HepG2 (cell line): ENCODE measurements around the gene LUZP1. TPM values are rescaled to one million over a fixed set of nuclear protein-coding genes. Genes with fewer than 3 reads are reported as not detected.
A peak's percentile ranks its signal among the peaks of the same experiment; 100 is the strongest.

Experiments
- ATAC-seq: fragments of 200-7000 bp; cut with Tn5 transposase; 3 replicates; pipeline ENCODE4 v1.9.1; 2020; ENCODE audit warnings: mild to moderate bottlenecking, moderate library complexity
- BruUV-seq: library from RNA; stranded (reverse); fragments of 400-500 nt; replicated peaks from 2 replicates; lab custom pipeline; 2021; lab: Mats Ljungman, UMichigan
- CTCF ChIA-PET: fragments of 300-600 bp; formaldehyde crosslinking; extraction: SDS; loops from one replicate; lab custom pipeline; 2021; ENCODE audit warnings: low total read pairs, inconsistent platforms, low intra/inter-chr PET ratio; lab: Yijun Ruan, JAX
- POLR2A ChIA-PET: fragments of 350-600 bp; sonication (Branson Sonifier 250); formaldehyde crosslinking; loops from one replicate; lab custom pipeline; 2020; ENCODE audit warnings: antibody characterized with exemption, inconsistent platforms; lab: Yijun Ruan, JAX
- DNase-seq: peaks from one replicate; pipeline ENCODE4 v3.0.0-alpha.2; 2015; ENCODE audit warnings: low spot score
- FAIRE-seq: peaks from 3 replicates; lab custom pipeline; 2011; peaks lifted over from hg19 to GRCh38; lab: Jason Lieb, UNC
- H2AFZ ChIP-seq: one replicate; pipeline ENCODE4 v1.6.1; 2011; ENCODE audit warnings: low read length, inconsistent platforms
- H3K27ac ChIP-seq: fragments of 300-600 bp; 3 replicates; pipeline ENCODE4 v1.8.0; 2011; ENCODE audit warnings: mixed run types, mild to moderate bottlenecking, mixed read lengths, low read length, inconsistent platforms; ENCODE audit not compliant: insufficient read depth; ENCODE audit errors: extremely low read length
- H3K27me3 ChIP-seq, 2 experiments: fragments of 200-600 bp in 1 of 2; 2 replicates in 1 of 2; 3 replicates in 1 of 2; pipeline versions ENCODE4 v1.6.0 to v1.8.0; 2011; ENCODE audit warnings: low read length in 2 of 2, mild to moderate bottlenecking in 2 of 2, moderate library complexity in 2 of 2, inconsistent platforms in 1 of 2; ENCODE audit not compliant: insufficient read depth in 2 of 2, control insufficient read depth in 1 of 2
- H3K36me3 ChIP-seq, 2 experiments: fragments of 200-600 bp in 1 of 2; replicated peaks in 1 of 2; 2 replicates in 1 of 2; 3 replicates in 1 of 2; pipeline versions ENCODE4 v1.5.1 to v1.8.0; 2011; ENCODE audit warnings: low read length in 2 of 2, inconsistent platforms in 1 of 2; ENCODE audit not compliant: insufficient read depth in 2 of 2, control insufficient read depth in 1 of 2
- H3K4me1 ChIP-seq: 2 replicates; pipeline ENCODE4 v1.5.1; 2012; ENCODE audit warnings: low read length, inconsistent platforms; ENCODE audit not compliant: insufficient read depth
- H3K4me2 ChIP-seq: 2 replicates; pipeline ENCODE4 v1.6.0; 2011; ENCODE audit warnings: low read depth, low read length, inconsistent platforms
- H3K4me3 ChIP-seq, 3 experiments: fragments of 200-600 bp in 1 of 3; sonication (generic), shearing (Covaris generic) in 1 of 3; replicated peaks in 1 of 3; 2 replicates each; pipeline ENCODE4 v1.5.1; 2011 to 2016; ENCODE audit warnings: low read length in 3 of 3, inconsistent platforms in 2 of 3, low read depth in 2 of 3, mild to moderate bottlenecking in 2 of 3, control low read depth in 1 of 3, mixed read lengths in 1 of 3; ENCODE audit not compliant: insufficient read depth in 1 of 3
- H3K79me2 ChIP-seq: one replicate; pipeline ENCODE4 v1.6.1; 2011; ENCODE audit warnings: low read length, inconsistent platforms; ENCODE audit not compliant: insufficient read depth
- H3K9ac ChIP-seq: 2 replicates; pipeline ENCODE4 v1.6.0; 2011; ENCODE audit warnings: mild to moderate bottlenecking, low read depth, low read length, inconsistent platforms; ENCODE audit not compliant: insufficient read depth
- H3K9me3 ChIP-seq: 2 replicates; pipeline ENCODE4 v1.5.1; 2012; ENCODE audit warnings: mild to moderate bottlenecking, low read length
- H4K20me1 ChIP-seq: 2 replicates; pipeline ENCODE4 v1.6.0; 2011; ENCODE audit warnings: inconsistent platforms, mild to moderate bottlenecking, low read length, moderate library complexity; ENCODE audit not compliant: insufficient read depth
- ARID5B ChIP-seq: IDR thresholded peaks from 2 replicates; pipeline ENCODE4 v1.4.0; 2020; ENCODE audit warnings: mild to moderate bottlenecking, missing genetic modification reagents
- CEBPB ChIP-seq: IDR thresholded peaks from 2 replicates; pipeline ENCODE4 v1.6.1; 2011; ENCODE audit warnings: low read depth, low read length, improper control_type of control experiment, borderline replicate concordance
- ERF ChIP-seq: IDR thresholded peaks from 2 replicates; pipeline ENCODE4 v1.6.1; 2018; ENCODE audit warnings: missing biosample characterization, missing genetic modification reagents
- HNF4A ChIP-seq: sonication (generic); formaldehyde crosslinking; IDR thresholded peaks from 2 replicates; pipeline ENCODE4 v1.4.0; 2020; ENCODE audit warnings: missing genetic modification reagents
- KDM4B ChIP-seq: sonication (generic); formaldehyde crosslinking; IDR thresholded peaks from 2 replicates; pipeline ENCODE4 v1.4.0; 2020; ENCODE audit warnings: missing genetic modification reagents
- MYC ChIP-seq: sonication (generic); formaldehyde crosslinking; IDR thresholded peaks from 2 replicates; pipeline ENCODE4 v1.9.0; 2021; ENCODE audit warnings: missing genetic modification reagents, borderline replicate concordance
- SAP130 ChIP-seq: IDR thresholded peaks from 2 replicates; pipeline ENCODE4 v1.6.1; 2016; ENCODE audit warnings: low read depth
- SIX1 ChIP-seq: sonication (generic); formaldehyde crosslinking; IDR thresholded peaks from 2 replicates; pipeline ENCODE4 v1.4.0; 2020; ENCODE audit warnings: missing genetic modification reagents, borderline replicate concordance
- SOX5 ChIP-seq: IDR thresholded peaks from 2 replicates; pipeline ENCODE4 v1.6.1; 2016; ENCODE audit warnings: borderline replicate concordance
- TEAD3 ChIP-seq: optimal IDR thresholded peaks from 2 replicates; pipeline ENCODE3; 2016; ENCODE audit warnings: borderline replicate concordance
- ZFAT ChIP-seq: sonication (generic); formaldehyde crosslinking; conservative IDR thresholded peaks from 2 replicates; pipeline ENCODE4 v1.8.1; 2023; ENCODE audit warnings: missing genetic modification reagents, inconsistent platforms
- ZMYM3 ChIP-seq: sonication (generic); formaldehyde crosslinking; IDR thresholded peaks from 2 replicates; pipeline ENCODE4 v1.5.1; 2020; ENCODE audit warnings: mild to moderate bottlenecking, missing genetic modification reagents
- ZNF275 ChIP-seq: sonication (generic); formaldehyde crosslinking; IDR thresholded peaks from 2 replicates; pipeline ENCODE4 v1.8.0; 2022; ENCODE audit warnings: missing genetic modification reagents, mild to moderate bottlenecking, inconsistent platforms, borderline replicate concordance
- WGBS: methylation state at CpG from one replicate; pipeline ENCODE4 v1.1.6; 2017; ENCODE audit warnings: low lambda C conversion rate; 5-methylcytosine and 5-hydroxymethylcytosine counted together
- in situ Hi-C: cut with HindIII; loops from 2 replicates; pipeline ENCODE4 v1.10.0; 2017; ENCODE audit warnings: low pct_unique_long_range_greater_than_20kb; ENCODE audit not compliant: extremely low pct_ligation_motif_present
- intact Hi-C: fragments of 100-400 bp; cut with micrococcal nuclease; formaldehyde crosslinking; loops from one replicate; pipeline ENCODE4 v1.10.0; 2022; ENCODE audit not compliant: unreplicated experiment
- polyA plus RNA-seq, 8 experiments: library from polyadenylated mRNA; depleted of rRNA in 3 of 8; stranded (reverse) in 7 of 8; unstranded in 1 of 8; fragments of >200 nt; fragmentation: Illumina TruSeq in 4 of 8; extraction: Trizol in 4 of 8; gene quantifications; 2 replicates each; pipeline versions ENCODE4 v1.2.1 to v1.2.3, GENCODE V29; 2011 to 2016; ENCODE audit warnings: low read depth in 4 of 8, missing spikeins in 1 of 8, mixed read lengths in 1 of 8; ENCODE audit not compliant: insufficient read depth in 1 of 8
- total RNA-seq, 5 experiments: library from RNA; depleted of rRNA; stranded (reverse); fragments of >200 nt; fragmentation: Illumina TruSeq; extraction: Trizol; gene quantifications; 2 replicates each; pipeline ENCODE4 v1.2.3, GENCODE V29; 2016; ENCODE audit warnings: low read depth in 1 of 5
- TF ChIP-seq, protein P1 (sequence below): sonication (generic); formaldehyde crosslinking; IDR thresholded peaks from 2 replicates; pipeline ENCODE4 v1.5.1; 2020; ENCODE audit warnings: missing genetic modification reagents, mild to moderate bottlenecking, borderline replicate concordance
- TF ChIP-seq, protein P2 (sequence below): fragments of 450-650 bp; IDR thresholded peaks from 2 replicates; pipeline ENCODE4 v1.6.1; 2016

LUZP1 gene
- total and polyA plus RNA-seq, 2 of the 13 experiments (the other 11 are each of a cell fraction or from before 2014, with no cell fraction given) = 6.9 to 12.7 TPM

DNA sequence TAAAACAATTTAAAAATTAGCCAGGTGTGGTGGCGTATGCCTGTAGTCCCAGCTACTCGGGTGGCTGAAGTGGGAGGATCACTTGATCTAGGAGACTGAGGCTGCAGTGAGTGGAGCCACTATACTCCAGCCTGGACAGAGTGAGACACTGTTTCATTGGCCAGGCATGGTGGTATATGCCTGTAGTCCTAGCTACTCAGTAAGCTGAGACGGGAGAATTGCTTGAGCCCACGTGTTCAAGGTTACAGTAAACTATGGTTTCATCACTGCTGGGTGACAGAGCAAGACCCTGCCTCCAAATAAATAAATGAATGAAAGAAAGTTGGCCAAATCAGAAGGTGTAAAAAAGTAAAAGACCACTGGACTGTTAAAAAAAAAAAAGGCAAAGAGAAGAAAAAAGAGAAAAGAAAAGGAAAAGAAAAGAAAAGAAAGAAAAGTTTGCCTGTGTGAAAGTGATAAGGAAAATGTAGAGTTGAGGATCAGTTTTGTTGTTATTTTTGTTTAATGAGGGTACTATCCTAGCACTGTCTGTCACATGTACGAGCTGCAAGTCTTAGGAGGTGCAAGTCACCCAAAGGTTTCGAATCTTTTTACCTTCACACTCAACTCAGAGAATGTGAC is 52.3 kb downstream of the LUZP1 start:
- Histone ChIP-seq H3K27ac (peak overlapping the region; percentile 55), H3K36me3 (no peaks in the 10 kb centered on the region), H3K9ac (no peak overlapping the region), H3K27me3 (no peaks in the 10 kb centered on the region), H3K4me3 (no peak overlapping the region), H2AFZ (no peak overlapping the region), H3K4me2 (peak overlapping the region; percentile 65), H4K20me1 (peaks cover 7% of the 10 kb centered on the region), H3K9me3 (no peaks in the 10 kb centered on the region), H3K79me2 (peaks cover 73% of the 10 kb centered on the region), H3K4me1 (peaks cover 77% of the 10 kb centered on the region)
- DNase-seq = peak; percentile 63
- FAIRE-seq = peak; percentile 85
- 40% methylated on average over 6 of the region's 6 CpGs for WGBS
- ATAC-seq = peak; percentile 87
- no TSS peak for BruUV-seq
- intact Hi-C loops = no loop called here
- ChIA-PET CTCF (no interaction called here), POLR2A (interaction anchor here (1.1 kb wide), 1 partner anchor 44 kb away, joined by 4 read pairs; no protein-coding TSS in a partner anchor)
- in situ Hi-C loops = no loop called here
- TF ChIP-seq ZNF275 (CRISPR knock-in tag) = no peak
- TF ChIP-seq ARID5B (CRISPR knock-in tag) = peak; percentile 37
- no peak for TF ChIP-seq KDM4B (CRISPR knock-in tag)
- peak; percentile 18; the same call in 1 of the 2 replicates for TF ChIP-seq HNF4A
- TF ChIP-seq CEBPB = peak; percentile 22; the same call in 1 of the 2 replicates
- TF ChIP-seq, protein P1, sequence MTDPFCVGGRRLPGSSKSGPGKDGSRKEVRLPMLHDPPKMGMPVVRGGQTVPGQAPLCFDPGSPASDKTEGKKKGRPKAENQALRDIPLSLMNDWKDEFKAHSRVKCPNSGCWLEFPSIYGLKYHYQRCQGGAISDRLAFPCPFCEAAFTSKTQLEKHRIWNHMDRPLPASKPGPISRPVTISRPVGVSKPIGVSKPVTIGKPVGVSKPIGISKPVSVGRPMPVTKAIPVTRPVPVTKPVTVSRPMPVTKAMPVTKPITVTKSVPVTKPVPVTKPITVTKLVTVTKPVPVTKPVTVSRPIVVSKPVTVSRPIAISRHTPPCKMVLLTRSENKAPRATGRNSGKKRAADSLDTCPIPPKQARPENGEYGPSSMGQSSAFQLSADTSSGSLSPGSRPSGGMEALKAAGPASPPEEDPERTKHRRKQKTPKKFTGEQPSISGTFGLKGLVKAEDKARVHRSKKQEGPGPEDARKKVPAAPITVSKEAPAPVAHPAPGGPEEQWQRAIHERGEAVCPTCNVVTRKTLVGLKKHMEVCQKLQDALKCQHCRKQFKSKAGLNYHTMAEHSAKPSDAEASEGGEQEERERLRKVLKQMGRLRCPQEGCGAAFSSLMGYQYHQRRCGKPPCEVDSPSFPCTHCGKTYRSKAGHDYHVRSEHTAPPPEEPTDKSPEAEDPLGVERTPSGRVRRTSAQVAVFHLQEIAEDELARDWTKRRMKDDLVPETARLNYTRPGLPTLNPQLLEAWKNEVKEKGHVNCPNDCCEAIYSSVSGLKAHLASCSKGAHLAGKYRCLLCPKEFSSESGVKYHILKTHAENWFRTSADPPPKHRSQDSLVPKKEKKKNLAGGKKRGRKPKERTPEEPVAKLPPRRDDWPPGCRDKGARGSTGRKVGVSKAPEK = no peak
- peak; percentile 37; the same call in 1 of the 2 replicates for TF ChIP-seq SIX1 (CRISPR knock-in tag)
- TF ChIP-seq SOX5 (CRISPR knock-in tag) = 0 out of 2 replicates have a peak, but pooled peaks have one; percentile 16
- TF ChIP-seq TEAD3 = peak; percentile 7
- TF ChIP-seq SAP130 (CRISPR knock-in tag) = peak; percentile 73
- TF ChIP-seq ZFAT = no peak
- 0 out of 2 replicates have a peak, but pooled peaks have one; percentile 19 for TF ChIP-seq MYC (CRISPR knock-in tag)
- TF ChIP-seq, protein P2, sequence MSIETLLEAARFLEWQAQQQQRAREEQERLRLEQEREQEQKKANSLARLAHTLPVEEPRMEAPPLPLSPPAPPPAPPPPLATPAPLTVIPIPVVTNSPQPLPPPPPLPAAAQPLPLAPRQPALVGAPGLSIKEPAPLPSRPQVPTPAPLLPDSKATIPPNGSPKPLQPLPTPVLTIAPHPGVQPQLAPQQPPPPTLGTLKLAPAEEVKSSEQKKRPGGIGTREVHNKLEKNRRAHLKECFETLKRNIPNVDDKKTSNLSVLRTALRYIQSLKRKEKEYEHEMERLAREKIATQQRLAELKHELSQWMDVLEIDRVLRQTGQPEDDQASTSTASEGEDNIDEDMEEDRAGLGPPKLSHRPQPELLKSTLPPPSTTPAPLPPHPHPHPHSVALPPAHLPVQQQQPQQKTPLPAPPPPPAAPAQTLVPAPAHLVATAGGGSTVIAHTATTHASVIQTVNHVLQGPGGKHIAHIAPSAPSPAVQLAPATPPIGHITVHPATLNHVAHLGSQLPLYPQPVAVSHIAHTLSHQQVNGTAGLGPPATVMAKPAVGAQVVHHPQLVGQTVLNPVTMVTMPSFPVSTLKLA = peak; percentile 25; the same call in 1 of the 2 replicates
- TF ChIP-seq ERF (CRISPR knock-in tag) = peak; percentile 27; the same call in 1 of the 2 replicates
- peak; percentile 20; the same call in 1 of the 2 replicates for TF ChIP-seq ZMYM3 (CRISPR knock-in tag)
